T-cell (primary cell): Measurements from ENCODE around the gene OR5V1. TPM values are rescaled to one million over a fixed set of nuclear protein-coding genes. Genes with fewer than 3 reads are reported as not detected.
"Not testable (repeated sequence)": the region's sequence is repeated elsewhere in the genome, so short reads cannot be mapped to it uniquely, and the experiment has no call there.

Source experiments
- ATAC-seq, 4 experiments: fragments of 200-7000 bp in 3 of 4; fragments of 150-1000 bp in 1 of 4; cut with Tn5 transposase; replicated peaks in 1 of 4; 1 replicate in 3 of 4; 2 replicates in 1 of 4; pipeline ENCODE4 v1.10.0; 2021; ENCODE audit warnings: moderate library complexity in 3 of 4, mild to moderate bottlenecking in 2 of 4, moderate number of reproducible peaks in 1 of 4
- CTCF ChIA-PET, 2 donors: fragments of 300-600 bp; sonication (Branson Sonifier 250); formaldehyde crosslinking; loops; one replicate each; lab custom pipeline; 2022; ENCODE audit warnings: antibody characterized with exemption in 2 of 2; lab: Charles Lee
- POLR2A ChIA-PET, 2 donors: fragments of 300-600 bp; sonication (Branson Sonifier 250); formaldehyde crosslinking; loops; one replicate each; lab custom pipeline; 2022; ENCODE audit warnings: antibody characterized with exemption in 2 of 2; lab: Charles Lee
- DNase-seq, 35 experiments: peaks; one replicate each; pipeline versions ENCODE4 v3.0.0 to v3.0.0-alpha.2; 2013 to 2023
- H3K27ac ChIP-seq: one replicate; pipeline ENCODE4 v1.5.1; 2013; ENCODE audit warnings: low read length
- H3K27me3 ChIP-seq, 2 experiments: replicated peaks in 1 of 2; 1 replicate in 1 of 2; 2 replicates in 1 of 2; pipeline versions ENCODE4 v1.6.1 to v1.7.0; 2013; ENCODE audit warnings: low read length in 1 of 2, mixed read lengths in 1 of 2; ENCODE audit not compliant: control insufficient read depth in 2 of 2, insufficient read depth in 2 of 2; ENCODE audit errors: extremely low read depth in 1 of 2
- H3K36me3 ChIP-seq, 2 donors: 1 replicate in 1 of 2; 2 replicates in 1 of 2; pipeline versions ENCODE4 v1.6.1 to v1.7.0; 2013; ENCODE audit warnings: low read length in 1 of 2; ENCODE audit not compliant: control insufficient read depth in 2 of 2, insufficient read depth in 1 of 2; ENCODE audit errors: extremely low read depth in 1 of 2
- H3K4me1 ChIP-seq, 2 experiments: 1 replicate in 1 of 2; 2 replicates in 1 of 2; pipeline versions ENCODE4 v1.6.1 to v1.7.0; 2013; ENCODE audit warnings: low read length in 2 of 2, mixed read lengths in 1 of 2; ENCODE audit not compliant: insufficient read depth in 2 of 2, control insufficient read depth in 1 of 2; ENCODE audit errors: extremely low read depth in 1 of 2
- H3K4me3 ChIP-seq, 2 donors: 1 replicate in 1 of 2; 2 replicates in 1 of 2; pipeline versions ENCODE4 v1.5.1 to v1.7.0; 2013; ENCODE audit warnings: mild to moderate bottlenecking in 2 of 2, low read length in 1 of 2, moderate library complexity in 1 of 2; ENCODE audit not compliant: control insufficient read depth in 1 of 2; ENCODE audit errors: extremely low read depth in 1 of 2
- H3K9me3 ChIP-seq: 2 replicates; pipeline ENCODE4 v1.7.0; 2013
- H3K27ac Mint-ChIP-seq, 2 donors: one replicate each; pipeline ENCODE4 v1.8.0; 2020 to 2021; ENCODE audit warnings: mild to moderate bottlenecking in 2 of 2, mixed read lengths in 2 of 2
- H3K27me3 Mint-ChIP-seq, 2 donors: one replicate each; pipeline ENCODE4 v1.8.0; 2021 to 2022; ENCODE audit warnings: mixed read lengths in 2 of 2
- H3K36me3 Mint-ChIP-seq: one replicate; pipeline ENCODE4 v1.8.0; 2021; ENCODE audit warnings: mixed read lengths
- H3K4me1 Mint-ChIP-seq, 3 donors: one replicate each; pipeline ENCODE4 v1.8.0; 2020 to 2022; ENCODE audit warnings: mixed read lengths in 3 of 3, mild to moderate bottlenecking in 1 of 3
- H3K4me3 Mint-ChIP-seq, 3 donors: one replicate each; pipeline ENCODE4 v1.8.0; 2020 to 2022; ENCODE audit warnings: mild to moderate bottlenecking in 3 of 3, mixed read lengths in 3 of 3, moderate library complexity in 3 of 3
- H3K9me3 Mint-ChIP-seq, 3 donors: one replicate each; pipeline ENCODE4 v1.8.0; 2020 to 2022; ENCODE audit warnings: mixed read lengths in 3 of 3
- WGBS: methylation state at CpG from one replicate; pipeline ENCODE4 v1.1.5; 2013; ENCODE audit warnings: missing lambda C conversion rate; ENCODE audit not compliant: insufficient coverage; 5-methylcytosine and 5-hydroxymethylcytosine counted together
- total RNA-seq, 35 experiments: library from RNA in 6 of 35; stranded (reverse) in 6 of 35; fragments of 120-200 nt in 1 of 35; gene quantifications; one replicate each; pipeline versions ENCODE4 v1.2.1 to v1.2.4 and lab custom pipeline; 2013 to 2026

Gene OR5V1
- total RNA-seq, 5 donors from 2014 or later (not counting 1 experiment from before 2014, with no cell fraction given): not detected

DNA sequence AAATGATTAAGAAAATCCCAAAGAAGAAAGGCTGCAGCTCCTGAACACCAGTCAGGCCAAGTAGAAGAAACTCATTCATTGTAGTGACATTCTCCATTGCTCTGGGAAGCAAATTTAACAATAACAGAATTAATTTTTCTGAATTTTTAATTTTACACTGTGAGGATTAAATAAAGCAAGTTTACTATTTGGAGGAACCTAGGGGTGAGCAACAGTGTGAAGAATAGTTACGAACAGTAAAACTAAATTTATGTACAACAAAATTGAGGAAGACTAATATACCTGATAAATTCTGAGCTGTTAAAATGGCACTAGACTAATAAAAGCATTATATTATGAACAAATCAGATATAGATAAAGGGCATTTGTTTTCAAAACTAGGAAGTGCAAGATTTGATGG lies 6.5 kb upstream of the OR5V1 start, which contains the start of gene OR12D3:
OR12D3 (minus strand) TSS at position 101 of the 400 bp plus-strand sequence; CDS start at position 97, 4 bp downstream.
- Histone ChIP-seq H3K27ac (no peak within 1 kb of the TSS), H3K36me3 (no peaks in the 10 kb centered on the region), H3K27me3 (peaks cover 0 to 9% of the 10 kb centered on the region in 2 experiments), H3K4me3 (no peak within 1 kb of the TSS), H3K9me3 (no peaks in the 10 kb centered on the region), H3K4me1 (no peaks in the 10 kb centered on the region)
- no peak for ATAC-seq
- WGBS: no CpG with 5 or more reads among the region's 1 CpG
- DNase-seq: no peak
- Mint-ChIP-seq H3K4me3 (no peak within 1 kb of the TSS), H3K27ac (no peak within 1 kb of the TSS), H3K4me1 (no peaks in the 10 kb centered on the region), H3K9me3 (no peaks in the 10 kb centered on the region), H3K36me3 (no peaks in the 10 kb centered on the region), H3K27me3 (peaks cover 33 to 38% of the 10 kb centered on the region in 2 donors)
- ChIA-PET CTCF (interaction anchor here in 1 of 2 donors (0.6 kb wide), 1 partner anchor 537 kb away, joined by 3 read pairs; no protein-coding TSS in a partner anchor), POLR2A (interaction anchor here in 1 of 2 donors (0.6 kb wide), 1 partner anchor 13 kb away, joined by 3 read pairs; no protein-coding TSS in a partner anchor)

- no peak overlapping the region for H3K27ac Mint-ChIP-seq
- no peak for DNase-seq
- H3K9me3 Mint-ChIP-seq: peaks cover 4 to 11% (median 7%) of the 10 kb centered on the region in 3 donors
- ChIA-PET POLR2A (no interaction called here), CTCF (no interaction called here)
- ATAC-seq: no peak
- no peaks in the 10 kb centered on the region for H3K4me1 Mint-ChIP-seq
- H3K27ac ChIP-seq: no peak overlapping the region
- no peaks in the 10 kb centered on the region for H3K36me3 ChIP-seq
- H3K4me1 ChIP-seq: no peaks in the 10 kb centered on the region
- H3K4me3 Mint-ChIP-seq: no peak overlapping the region
- H3K27me3 ChIP-seq: peaks cover 0 to 12% of the 10 kb centered on the region in 2 experiments
- WGBS: no CpG with 5 or more reads among the region's 1 CpG
- H3K4me3 ChIP-seq: no peak overlapping the region
- H3K27me3 Mint-ChIP-seq: peaks cover 56 to 64% of the 10 kb centered on the region in 2 donors
- H3K36me3 Mint-ChIP-seq: no peaks in the 10 kb centered on the region
- H3K9me3 ChIP-seq: no peaks in the 10 kb centered on the region
Observed at GRCh38 chr6:29355603-29356002, 13.1 kb downstream of the OR5V1 start.

DNA sequence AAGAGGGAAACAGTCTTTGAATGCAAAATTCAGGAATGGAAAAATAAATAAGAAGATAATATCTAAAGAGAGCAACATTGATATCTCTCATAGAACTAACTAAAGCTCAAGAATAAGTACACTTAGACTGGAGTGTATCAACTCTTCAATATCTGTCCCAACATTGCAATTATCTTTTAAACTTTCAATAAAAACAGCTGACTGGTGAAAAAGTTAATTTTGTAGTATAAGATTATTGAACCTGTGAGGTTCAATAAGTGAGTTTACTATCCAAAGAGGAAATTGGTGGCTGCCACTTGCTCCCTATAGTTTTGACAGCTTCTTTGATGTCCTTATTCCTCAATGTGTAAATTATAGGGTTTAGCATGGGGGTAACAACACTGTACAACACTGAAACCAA lies 13.7 kb downstream of the OR5V1 start:
- no peak overlapping the region for H3K27ac ChIP-seq
- Mint-ChIP-seq H3K27me3 (peaks cover 59 to 60% of the 10 kb centered on the region in 2 donors), H3K4me1 (no peaks in the 10 kb centered on the region), H3K9me3 (peaks cover 4 to 11% (median 7%) of the 10 kb centered on the region in 3 donors), H3K4me3 (no peak overlapping the region), H3K27ac (no peak overlapping the region), H3K36me3 (no peaks in the 10 kb centered on the region)
- no peak overlapping the region for H3K4me3 ChIP-seq
- ATAC-seq: no peak
- DNase-seq: no peak
- POLR2A ChIA-PET: no interaction called here
- CTCF ChIA-PET: no interaction called here
- H3K4me1 ChIP-seq: no peaks in the 10 kb centered on the region
- H3K9me3 ChIP-seq: no peaks in the 10 kb centered on the region
- no peaks in the 10 kb centered on the region for H3K36me3 ChIP-seq
- peaks cover 0 to 7% of the 10 kb centered on the region in 2 experiments for H3K27me3 ChIP-seq

DNA sequence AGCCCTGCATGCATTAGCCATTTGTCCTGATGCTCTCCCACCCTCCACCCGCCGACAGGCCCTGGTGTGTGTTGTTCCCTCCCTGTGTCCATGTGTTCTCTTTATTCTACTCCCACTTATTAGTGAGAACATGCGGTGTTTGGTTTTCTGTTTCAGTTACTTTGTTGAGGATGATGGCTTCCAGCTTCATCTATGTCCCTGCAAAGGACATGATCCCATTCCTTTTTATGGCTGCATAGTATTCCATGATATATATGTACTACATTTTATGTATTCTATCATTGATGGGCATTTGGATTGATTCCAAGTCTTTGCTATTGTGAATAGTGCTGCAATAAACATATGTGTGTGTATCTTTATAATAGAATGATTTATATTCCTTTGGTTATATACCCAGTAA lies 19.3 kb downstream of the OR5V1 start:
- H3K4me3 Mint-ChIP-seq, CTCF ChIA-PET, POLR2A ChIA-PET, H3K27ac ChIP-seq, H3K4me1 Mint-ChIP-seq, ATAC-seq, H3K9me3 ChIP-seq, H3K4me3 ChIP-seq, H3K27me3 ChIP-seq, DNase-seq, H3K36me3 Mint-ChIP-seq, H3K36me3 ChIP-seq, H3K4me1 ChIP-seq: not testable (repeated sequence)
- peaks cover 7 to 11% (median 8%) of the 10 kb centered on the region in 3 donors for H3K9me3 Mint-ChIP-seq
- WGBS: no CpG with 5 or more reads among the region's 3 CpGs
- peak overlapping the region in 1 of 2 donors; percentile 29 for H3K27ac Mint-ChIP-seq
- peaks cover 40 to 51% of the 10 kb centered on the region in 2 donors for H3K27me3 Mint-ChIP-seq

GRCh38 chr6:29345380-29345779 lies 23.3 kb downstream of the OR5V1 start:
- Mint-ChIP-seq H3K36me3 (no peaks in the 10 kb centered on the region), H3K27ac (no peak overlapping the region), H3K9me3 (peaks cover 0 to 4% (median 0%) of the 10 kb centered on the region in 3 donors), H3K4me3 (no peak overlapping the region), H3K4me1 (no peaks in the 10 kb centered on the region), H3K27me3 (peaks cover 9 to 13% of the 10 kb centered on the region in 2 donors)
- H3K9me3 ChIP-seq: no peaks in the 10 kb centered on the region
- DNase-seq (no peak), ATAC-seq (no peak)
- H3K36me3 ChIP-seq: no peaks in the 10 kb centered on the region
- no peaks in the 10 kb centered on the region for H3K4me1 ChIP-seq
- WGBS: no CpG with 5 or more reads among the region's 3 CpGs
- no peak overlapping the region for H3K27ac ChIP-seq
- POLR2A ChIA-PET: no interaction called here
- CTCF ChIA-PET: no interaction called here
- H3K27me3 ChIP-seq: peaks cover 0 to 7% of the 10 kb centered on the region in 2 experiments
- H3K4me3 ChIP-seq: no peak overlapping the region

- Mint-ChIP-seq H3K4me3 (no peak overlapping the region), H3K36me3 (no peaks in the 10 kb centered on the region), H3K4me1 (no peaks in the 10 kb centered on the region), H3K9me3 (peaks cover 2 to 4% (median 4%) of the 10 kb centered on the region in 3 donors), H3K27ac (no peak overlapping the region), H3K27me3 (peaks cover 44 to 46% of the 10 kb centered on the region in 2 donors)
- Histone ChIP-seq H3K27me3 (peaks cover 0 to 12% of the 10 kb centered on the region in 2 experiments), H3K27ac (no peak overlapping the region), H3K9me3 (no peaks in the 10 kb centered on the region), H3K36me3 (no peaks in the 10 kb centered on the region), H3K4me1 (no peaks in the 10 kb centered on the region), H3K4me3 (no peak overlapping the region)
- no peak for ATAC-seq
- DNase-seq: no peak
- no CpG with 5 or more reads among the region's 2 CpGs for WGBS
- POLR2A ChIA-PET: no interaction called here
- CTCF ChIA-PET: no interaction called here
Observed at GRCh38 chr6:29336269-29336668, 32.4 kb downstream of the OR5V1 start.

DNA sequence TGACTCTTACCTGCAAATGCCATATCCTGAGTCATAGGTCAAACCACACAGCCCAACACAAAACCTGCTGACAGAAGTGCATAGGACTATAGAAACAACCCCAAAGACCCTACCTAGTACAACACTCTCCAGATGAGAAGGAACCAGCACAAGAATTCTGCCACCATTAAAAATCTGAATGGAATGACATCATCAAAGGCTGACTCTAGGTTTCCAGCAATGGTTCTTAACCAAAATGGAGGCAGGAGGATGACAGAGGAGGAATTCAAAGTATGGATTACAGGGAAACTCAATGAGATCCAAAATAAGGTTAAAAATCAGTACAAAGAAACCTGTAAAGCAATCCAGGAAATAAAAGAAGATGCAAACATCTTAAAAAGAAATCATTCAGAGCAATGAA lies 36.0 kb downstream of the OR5V1 start:
- Histone ChIP-seq H3K4me3 (no peak overlapping the region), H3K36me3 (no peaks in the 10 kb centered on the region), H3K9me3 (no peaks in the 10 kb centered on the region), H3K27ac (no peak overlapping the region), H3K4me1 (no peaks in the 10 kb centered on the region), H3K27me3 (peaks cover 0 to 12% of the 10 kb centered on the region in 2 experiments)
- no peak for DNase-seq
- H3K4me3 Mint-ChIP-seq: no peak overlapping the region
- ChIA-PET POLR2A (no interaction called here), CTCF (no interaction called here)
- no peaks in the 10 kb centered on the region for H3K36me3 Mint-ChIP-seq
- H3K4me1 Mint-ChIP-seq: no peaks in the 10 kb centered on the region
- no peak overlapping the region for H3K27ac Mint-ChIP-seq
- no peak for ATAC-seq
- peaks cover 2 to 4% (median 4%) of the 10 kb centered on the region in 3 donors for H3K9me3 Mint-ChIP-seq
- peaks cover 42 to 44% of the 10 kb centered on the region in 2 donors for H3K27me3 Mint-ChIP-seq
